ENCODE results near the gene BICD2.

- TF ChIP-seq CTCF (IDR thresholded peaks at IDR 0.05; ENCODE audit: low read depth, low read length, missing input control) (no peak), RAD21 (IDR thresholded peaks at IDR 0.05) (no peak), JUND (IDR thresholded peaks at IDR 0.05) (no peak), MAX (IDR thresholded peaks at IDR 0.05) (no peak), REST (IDR thresholded peaks at IDR 0.05) (no peak)
Observed at GRCh38 chr9:92762196-92762595, 2.4 kb downstream of the BICD2 start.
